Prostate gland (tissue), 2 donors: ENCODE results near the gene CCND2. TPM values are rescaled to one million over a fixed set of nuclear protein-coding genes. Genes with fewer than 3 reads are reported as not detected.
"Not testable (repeated sequence)": the region's sequence is repeated elsewhere in the genome, so short reads cannot be mapped to it uniquely, and the experiment has no call there.

Experiments
- DNase-seq: peaks from one replicate; pipeline ENCODE4 v3.0.0-alpha.2; 2019; ENCODE audit warnings: low spot score
- H3K27ac ChIP-seq, 2 donors: fragments of 200-600 bp; sonication (generic); 2 replicates each; pipeline ENCODE4 v1.5.1; 2017 to 2019
- H3K27me3 ChIP-seq: fragments of 200-600 bp; sonication (generic); replicated peaks from 2 replicates; pipeline ENCODE4 v1.5.1; 2019; ENCODE audit not compliant: insufficient read depth
- H3K36me3 ChIP-seq, 2 donors: fragments of 200-600 bp; sonication (generic); 1 replicate in 1 of 2; 2 replicates in 1 of 2; pipeline versions ENCODE4 v1.5.1 to v1.8.1; 2017 to 2019
- H3K4me1 ChIP-seq: fragments of 200-600 bp; sonication (generic); replicated peaks from 2 replicates; pipeline ENCODE4 v1.5.1; 2019
- H3K4me3 ChIP-seq, 2 donors: fragments of 200-600 bp; sonication (generic); 2 replicates each; pipeline ENCODE4 v1.5.1; 2017 to 2019
- H3K9me3 ChIP-seq: fragments of 200-600 bp; sonication (generic); 2 replicates; pipeline ENCODE4 v1.5.1; 2017
- CTCF ChIP-seq, 4 experiments: fragments of 200-600 bp in 2 of 4; fragments of 450-650 bp in 2 of 4; sonication (generic) in 2 of 4; IDR thresholded peaks; 1 replicate in 3 of 4; 2 replicates in 1 of 4; pipeline ENCODE4 v1.5.1; 2016 to 2019; ENCODE audit warnings: antibody characterized with exemption in 4 of 4, mild to moderate bottlenecking in 2 of 4, moderate library complexity in 2 of 4
- POLR2A ChIP-seq: fragments of 450-650 bp; IDR thresholded peaks from one replicate; pipeline ENCODE4 v1.6.1; 2016; ENCODE audit warnings: antibody characterized with exemption, mild to moderate bottlenecking
- POLR2AphosphoS5 ChIP-seq: sonication (generic); formaldehyde crosslinking; IDR thresholded peaks from one replicate; pipeline ENCODE4 v1.6.1; 2017; ENCODE audit warnings: antibody characterized with exemption
- WGBS: methylation state at CpG from one replicate; pipeline ENCODE4 v1.1.5; 2018; 5-methylcytosine and 5-hydroxymethylcytosine counted together
- intact Hi-C: fragments of 100-400 bp; cut with DNase I; formaldehyde crosslinking; loops from one replicate; pipeline ENCODE4 v1.14.2; 2022
- total RNA-seq, 2 donors: library from RNA; depleted of rRNA; stranded (reverse); fragments of >200 nt; gene quantifications; one replicate each; pipeline ENCODE4 v1.1.0, GENCODE V29; 2016

CCND2 gene
- total RNA-seq, 2 donors from 2014 or later: 31.6 to 46.1 TPM

- Histone ChIP-seq H3K27me3 (no peaks in the 10 kb centered on the region), H3K9me3 (no peaks in the 10 kb centered on the region), H3K4me1 (no peaks in the 10 kb centered on the region), H3K27ac (no peak overlapping the region), H3K36me3 (no peaks in the 10 kb centered on the region), H3K4me3 (no peak overlapping the region)
- no peak for TF ChIP-seq POLR2A
- intact Hi-C loops: no loop called here
- no peak for DNase-seq
- 94% methylated on average over 5 of the region's 5 CpGs for WGBS
These were observed 32.6 kb upstream of the CCND2 start for GRCh38 chr12:4240981-4241380.

DNA sequence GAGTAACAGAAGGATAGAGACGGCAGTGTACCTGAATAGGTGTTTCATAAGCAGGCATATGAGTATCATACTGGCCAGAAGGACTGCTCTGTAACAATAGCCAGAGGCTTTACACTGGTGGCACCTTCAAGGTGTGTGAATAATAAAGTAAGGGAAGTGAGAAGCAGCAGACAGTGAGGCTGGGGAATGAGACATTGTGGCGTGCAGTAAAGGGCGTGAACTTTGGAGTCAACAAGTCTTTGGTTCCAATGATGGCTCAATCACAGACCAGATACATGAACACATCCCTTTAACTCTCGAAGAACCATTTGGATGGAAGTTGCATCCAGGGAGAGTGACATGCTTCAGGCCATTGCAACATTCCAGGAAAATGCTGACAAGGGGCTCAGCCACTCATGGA, 32.0 kb upstream of the CCND2 start:
- Histone ChIP-seq H3K36me3 (no peaks in the 10 kb centered on the region), H3K27ac (no peak overlapping the region), H3K4me1 (no peaks in the 10 kb centered on the region), H3K9me3 (no peaks in the 10 kb centered on the region), H3K4me3 (no peak overlapping the region), H3K27me3 (no peaks in the 10 kb centered on the region)
- 84% methylated on average over 4 of the region's 4 CpGs for WGBS
- DNase-seq: no peak
- TF ChIP-seq CTCF (IDR thresholded peaks at IDR 0.05): no peak
- TF ChIP-seq POLR2A: no peak
- TF ChIP-seq POLR2AphosphoS5: no peak
- intact Hi-C loops: no loop called here

GRCh38 chr12:4242595-4242994, 31.0 kb upstream of the CCND2 start:
- intact Hi-C loops: no loop called here

DNA sequence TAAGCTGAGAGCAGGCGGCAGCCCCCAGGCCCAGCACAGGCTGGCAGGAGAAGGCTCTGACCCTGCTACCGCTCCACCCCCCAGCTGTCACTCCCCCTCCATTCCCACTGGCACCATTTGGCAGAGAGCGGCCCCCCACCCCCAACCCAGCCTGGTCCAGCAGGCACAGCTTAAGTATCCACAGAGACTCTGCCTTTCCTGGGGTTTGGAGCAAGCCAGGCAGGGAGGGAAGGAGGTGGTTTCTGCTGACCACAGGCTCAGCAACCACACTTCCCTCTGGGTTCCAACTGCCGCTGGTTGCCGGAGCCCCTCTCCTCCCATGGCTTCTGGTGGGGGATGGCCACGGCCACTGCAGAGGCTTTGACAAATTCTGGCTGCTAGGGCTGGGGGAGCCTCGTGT, 30.5 kb upstream of the CCND2 start:
- intact Hi-C loops: no loop called here
- 72% methylated on average over 5 of the region's 7 CpGs for WGBS
- DNase-seq: no peak
- no peaks in the 10 kb centered on the region for H3K4me1 ChIP-seq
- no peaks in the 10 kb centered on the region for H3K27me3 ChIP-seq
- no peak overlapping the region for H3K27ac ChIP-seq
- H3K36me3 ChIP-seq: no peaks in the 10 kb centered on the region
- no peaks in the 10 kb centered on the region for H3K9me3 ChIP-seq
- H3K4me3 ChIP-seq: no peak overlapping the region
- no peak for TF ChIP-seq POLR2A
- no peak for TF ChIP-seq POLR2AphosphoS5
- no peak for TF ChIP-seq CTCF (IDR thresholded peaks at IDR 0.05)

More at GRCh38 chr12:4242595-4242994, 31.0 kb upstream of the CCND2 start:
- H3K9me3 ChIP-seq: no peaks in the 10 kb centered on the region
- H3K27me3 ChIP-seq: no peaks in the 10 kb centered on the region
- no peak overlapping the region for H3K4me3 ChIP-seq
- no peaks in the 10 kb centered on the region for H3K4me1 ChIP-seq
- no peak overlapping the region for H3K27ac ChIP-seq
- no peak for TF ChIP-seq POLR2A
- no peak for TF ChIP-seq CTCF (IDR thresholded peaks at IDR 0.05)
- no peak for TF ChIP-seq POLR2AphosphoS5
- 71% methylated on average over 10 of the region's 10 CpGs for WGBS
- DNase-seq: no peak
- H3K36me3 ChIP-seq: no peaks in the 10 kb centered on the region

DNA sequence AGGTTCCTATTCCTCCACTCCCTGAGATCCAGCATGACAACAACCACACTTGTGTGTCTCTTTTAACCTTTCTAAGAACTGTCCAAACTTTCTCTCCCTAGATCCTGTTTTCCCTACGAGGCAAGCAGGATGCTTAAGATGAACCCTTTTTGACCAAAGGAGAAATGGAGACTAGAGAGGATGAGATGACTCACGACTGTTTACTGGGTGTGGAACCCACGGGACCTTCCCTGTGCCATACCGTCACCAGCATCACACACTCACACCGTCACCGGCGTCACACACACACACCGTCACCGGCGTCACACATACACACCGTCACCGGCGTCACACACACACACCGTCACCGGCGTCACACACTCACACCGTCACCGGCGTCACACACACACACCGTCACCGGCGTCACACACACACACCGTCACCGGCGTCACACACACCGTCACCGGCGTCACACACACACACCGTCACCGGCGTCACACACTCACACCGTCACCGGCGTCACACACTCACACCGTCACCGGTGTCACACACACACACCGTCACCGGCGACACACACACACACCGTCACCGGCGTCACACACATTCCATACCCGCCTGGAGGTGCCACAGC, 30.0 kb upstream of the CCND2 start:
- DNase-seq, H3K4me1 ChIP-seq, intact Hi-C loops: not testable (repeated sequence)

GRCh38 chr12:4244868-4245267, 28.7 kb upstream of the CCND2 start:
- Histone ChIP-seq H3K4me3 (no peak overlapping the region), H3K4me1 (no peaks in the 10 kb centered on the region), H3K27ac (no peak overlapping the region), H3K27me3 (no peaks in the 10 kb centered on the region), H3K36me3 (no peaks in the 10 kb centered on the region), H3K9me3 (no peaks in the 10 kb centered on the region)
- no peak for DNase-seq
- no peak for TF ChIP-seq POLR2AphosphoS5
- TF ChIP-seq POLR2A: no peak
- TF ChIP-seq CTCF (IDR thresholded peaks at IDR 0.05): no peak
- intact Hi-C loops: no loop called here
- 65% methylated on average over 9 of the region's 9 CpGs for WGBS

More for the DNA sequence above, 30.0 kb upstream of the CCND2 start:
- not testable (repeated sequence) for H3K27ac ChIP-seq, H3K27me3 ChIP-seq, H3K9me3 ChIP-seq, H3K4me3 ChIP-seq, H3K36me3 ChIP-seq
- 92% methylated on average over 34 of the region's 43 CpGs for WGBS
